Thoracic aorta (tissue), 2 donors: ENCODE measurements around the gene MAIP1. TPM values are rescaled to one million over a fixed set of nuclear protein-coding genes. Genes with fewer than 3 reads are reported as not detected.

Experiments used
- ATAC-seq: fragments of 150-250 bp; one replicate; pipeline ENCODE4 v1.8.0; 2017; ENCODE audit warnings: low read depth; ENCODE audit not compliant: insufficient number of reproducible peaks, low FRiP score
- DNase-seq: peaks from one replicate; pipeline ENCODE4 v3.0.0-alpha.2; 2020; ENCODE audit warnings: low spot score
- H3K27ac ChIP-seq, 2 donors: fragments of 200-600 bp; sonication (generic); 1 replicate in 1 of 2; 2 replicates in 1 of 2; pipeline ENCODE4 v1.5.1; 2016; ENCODE audit warnings: mild to moderate bottlenecking in 2 of 2, moderate library complexity in 2 of 2
- H3K27me3 ChIP-seq: fragments of 200-600 bp; sonication (generic); replicated peaks from 2 replicates; pipeline ENCODE4 v1.6.0; 2016; ENCODE audit warnings: mild to moderate bottlenecking; ENCODE audit not compliant: insufficient read depth
- H3K36me3 ChIP-seq: fragments of 200-600 bp; sonication (generic); one replicate; pipeline ENCODE4 v1.5.1; 2016
- H3K4me1 ChIP-seq, 2 donors: fragments of 200-600 bp; sonication (generic); 1 replicate in 1 of 2; 2 replicates in 1 of 2; pipeline versions ENCODE4 v1.5.1 to v1.6.0; 2016; ENCODE audit warnings: low read depth in 2 of 2, mild to moderate bottlenecking in 1 of 2; ENCODE audit not compliant: control insufficient read depth in 1 of 2
- H3K4me3 ChIP-seq: fragments of 200-600 bp; sonication (generic); 2 replicates; pipeline ENCODE4 v1.5.1; 2016; ENCODE audit warnings: mild to moderate bottlenecking
- H3K9me3 ChIP-seq: fragments of 200-600 bp; sonication (generic); 2 replicates; pipeline ENCODE4 v1.5.1; 2016
- CTCF ChIP-seq: fragments of 200-600 bp; sonication (generic); IDR thresholded peaks from one replicate; pipeline ENCODE4 v1.5.1; 2019; ENCODE audit warnings: antibody characterized with exemption
- total RNA-seq, 2 donors: library from RNA; depleted of rRNA; stranded (reverse); fragments of >200 nt; gene quantifications; one replicate each; pipeline versions ENCODE4 v1.1.0 to v1.2.3, GENCODE V29; 2016

The MAIP1 gene
- total RNA-seq, 2 donors from 2014 or later = 4.2 to 8.6 TPM

GRCh38 chr2:199992296-199992695 is 36.9 kb downstream of the MAIP1 start:
- H3K4me3 ChIP-seq = no peak overlapping the region
- TF ChIP-seq CTCF = no peak

GRCh38 chr2:199994371-199994770 is 39.0 kb downstream of the MAIP1 start:
- DNase-seq (no peak), ATAC-seq (no peak)
- no peak for TF ChIP-seq CTCF
- Histone ChIP-seq H3K27ac (no peak overlapping the region), H3K36me3 (no peaks in the 10 kb centered on the region), H3K27me3 (no peaks in the 10 kb centered on the region), H3K4me3 (no peak overlapping the region), H3K9me3 (no peaks in the 10 kb centered on the region), H3K4me1 (no peaks in the 10 kb centered on the region)

More at GRCh38 chr2:199992296-199992695, 36.9 kb downstream of the MAIP1 start:
- no peaks in the 10 kb centered on the region for H3K4me1 ChIP-seq
- H3K27ac ChIP-seq = no peak overlapping the region
- ATAC-seq = no peak
- H3K36me3 ChIP-seq = no peaks in the 10 kb centered on the region
- no peaks in the 10 kb centered on the region for H3K9me3 ChIP-seq
- no peaks in the 10 kb centered on the region for H3K27me3 ChIP-seq
- DNase-seq = no peak

GRCh38 chr2:199994896-199995295 is 39.5 kb downstream of the MAIP1 start:
- no peak for TF ChIP-seq CTCF
- DNase-seq (no peak), ATAC-seq (no peak)
- Histone ChIP-seq H3K4me1 (no peaks in the 10 kb centered on the region), H3K27ac (no peak overlapping the region), H3K36me3 (no peaks in the 10 kb centered on the region), H3K9me3 (no peaks in the 10 kb centered on the region), H3K4me3 (no peak overlapping the region), H3K27me3 (no peaks in the 10 kb centered on the region)

- no peak for ATAC-seq
- DNase-seq = no peak
- no peak for TF ChIP-seq CTCF
- Histone ChIP-seq H3K9me3 (no peaks in the 10 kb centered on the region), H3K27ac (no peak overlapping the region), H3K27me3 (no peaks in the 10 kb centered on the region), H3K4me3 (no peak overlapping the region), H3K4me1 (no peaks in the 10 kb centered on the region), H3K36me3 (no peaks in the 10 kb centered on the region)
These were observed 41.9 kb downstream of the MAIP1 start for GRCh38 chr2:199997296-199997695.

GRCh38 chr2:199999166-199999565 is 43.8 kb downstream of the MAIP1 start:
- Histone ChIP-seq H3K27ac (no peak overlapping the region), H3K36me3 (no peaks in the 10 kb centered on the region), H3K27me3 (no peaks in the 10 kb centered on the region), H3K4me3 (no peak overlapping the region), H3K9me3 (no peaks in the 10 kb centered on the region), H3K4me1 (no peaks in the 10 kb centered on the region)
- no peak for DNase-seq
- no peak for ATAC-seq
- no peak for TF ChIP-seq CTCF
